ENCODE results near the gene ZMAT2.
A peak's percentile ranks its signal among the peaks of the same experiment; 100 is the strongest.
"Not testable (repeated sequence)": the region's sequence is repeated elsewhere in the genome, so short reads cannot be mapped to it uniquely, and the experiment has no call there.

Gene ZMAT2

DNA sequence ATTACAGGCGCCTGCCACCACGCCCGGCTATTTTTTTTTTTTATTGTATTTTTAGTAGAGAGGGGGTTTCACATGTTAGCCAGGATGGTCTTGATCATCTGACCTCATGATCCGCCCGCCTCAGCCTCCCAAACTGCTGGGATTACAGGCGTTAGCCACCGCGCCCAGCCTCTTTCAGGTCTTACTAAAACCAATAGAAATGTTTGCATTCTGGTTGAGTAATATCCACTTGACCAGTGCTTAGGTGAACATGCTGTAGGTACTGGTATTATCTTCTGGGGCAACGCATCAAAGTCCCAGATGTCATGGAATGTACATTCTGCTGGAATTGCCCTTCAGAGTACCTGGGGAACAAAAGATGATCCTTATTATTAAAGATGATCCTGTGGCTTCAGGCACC, 8.5 kb downstream of the ZMAT2 start:
- not testable (repeated sequence) for DNase-seq (ENCODE audit: low read depth)

DNA sequence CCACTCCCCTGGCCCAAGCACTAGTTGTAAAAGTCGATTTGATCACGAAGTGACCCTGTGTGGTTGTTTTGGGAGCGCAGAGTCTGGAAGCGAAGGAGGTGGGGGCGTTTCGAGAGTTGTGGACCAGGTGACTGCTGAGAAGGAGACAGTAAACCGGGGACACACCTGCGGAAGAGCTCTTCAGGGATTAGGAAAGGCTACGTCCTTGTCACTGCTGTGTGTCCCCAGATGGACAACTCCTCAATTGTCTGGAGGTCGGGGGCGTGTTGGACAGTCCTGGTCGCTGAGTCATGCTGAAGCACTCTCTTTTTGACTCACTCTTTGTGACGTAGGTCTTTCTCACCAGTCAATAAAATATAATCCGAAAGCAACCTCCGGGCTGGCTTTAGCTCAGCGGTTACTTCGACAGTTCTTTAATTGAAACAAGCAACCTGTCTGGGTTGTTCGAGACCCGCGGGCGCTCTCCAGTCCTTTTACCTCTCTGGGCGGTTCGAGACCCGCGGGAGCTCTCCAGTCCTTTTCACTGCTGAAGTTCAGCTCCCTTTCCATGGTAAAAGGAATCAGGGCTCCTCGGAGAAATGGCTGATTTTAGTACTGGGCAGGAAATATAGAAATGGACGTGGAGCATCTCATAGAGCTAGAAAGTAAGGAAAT, 10.8 kb downstream of the ZMAT2 start:
- peak; percentile 74 for DNase-seq (ENCODE audit: low read depth)

DNA sequence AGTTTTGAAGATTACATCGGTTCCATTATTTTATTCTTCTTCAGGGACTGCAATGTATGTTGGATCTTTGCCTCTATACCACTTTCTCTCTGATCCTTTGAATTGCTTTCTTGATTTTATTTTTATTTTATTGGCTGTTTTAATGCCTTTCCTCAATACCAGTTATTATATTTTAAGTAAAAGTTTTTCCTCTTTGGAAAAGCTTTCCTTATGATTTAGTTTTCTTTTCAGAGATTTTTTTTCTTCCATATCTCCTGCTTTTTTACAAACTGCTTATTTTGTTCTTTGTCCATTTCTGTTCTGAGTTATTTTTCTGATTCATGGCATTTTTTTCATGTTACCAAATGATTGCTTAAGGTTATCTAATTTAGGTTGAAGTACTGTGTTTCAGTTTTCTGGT, 11.5 kb downstream of the ZMAT2 start:
- no peak for DNase-seq (ENCODE audit: low read depth)

DNA sequence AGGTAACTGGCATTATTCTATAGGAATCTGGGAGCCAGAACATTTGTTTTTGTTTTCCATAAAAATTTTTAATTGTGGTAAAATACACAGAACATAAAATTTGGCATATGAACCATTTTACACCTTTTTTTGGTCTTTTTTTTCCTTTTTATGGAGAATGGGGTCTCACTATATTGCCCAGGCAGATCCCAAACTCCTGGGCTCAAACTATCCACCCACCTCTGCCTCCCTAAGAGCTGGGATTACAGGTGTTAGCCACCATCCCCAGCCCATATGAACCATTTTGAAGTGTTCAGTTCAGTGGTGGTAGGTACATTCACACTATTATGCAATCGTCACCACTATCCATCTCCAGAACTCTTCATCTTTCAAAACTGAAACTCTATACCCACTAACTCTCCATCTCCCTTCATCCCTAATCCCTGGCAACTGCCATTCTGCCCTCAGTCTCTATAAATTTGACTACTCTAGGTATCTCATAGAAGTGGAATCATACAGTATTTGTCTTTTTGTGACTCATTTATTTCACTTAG, 13.4 kb downstream of the ZMAT2 start:
- no peak for DNase-seq (ENCODE audit: low read depth)

DNA sequence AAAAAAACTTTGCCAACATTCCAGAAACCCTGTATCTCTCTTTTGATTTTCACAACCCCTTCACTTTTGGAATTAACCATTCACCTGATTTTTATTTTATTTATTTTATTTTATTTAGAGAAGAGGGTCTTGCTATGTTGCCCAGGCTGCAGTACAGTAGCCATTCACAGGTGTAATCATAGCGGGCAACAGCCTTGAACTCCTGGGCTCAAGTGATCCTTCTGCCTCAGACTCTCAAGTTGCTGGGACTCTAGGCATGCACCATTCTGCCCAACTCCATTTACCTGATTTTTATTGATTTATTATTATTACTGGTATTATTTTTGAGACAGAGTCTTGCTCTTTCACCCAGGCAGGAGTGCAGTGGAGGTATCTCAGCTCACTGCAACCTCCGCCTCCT, 16.0 kb downstream of the ZMAT2 start:
- DNase-seq (ENCODE audit: low read depth) = not testable (repeated sequence)

DNA sequence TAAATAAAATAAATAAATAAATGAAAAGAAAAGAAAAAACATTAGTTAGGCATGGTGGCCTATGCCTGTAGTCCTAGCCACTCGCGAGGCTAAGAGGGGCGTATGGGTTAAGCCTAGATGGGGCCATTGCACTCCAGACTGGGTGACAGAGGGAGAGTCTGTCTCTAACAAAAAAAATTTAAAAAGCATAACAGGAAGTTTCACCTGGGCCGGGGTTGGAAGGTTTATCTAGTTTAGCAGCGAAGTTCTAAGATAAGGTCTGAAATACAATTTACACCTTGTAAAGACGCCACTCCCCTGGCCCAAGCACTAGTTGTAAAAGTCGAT, 18.0 kb downstream of the ZMAT2 start:
- DNase-seq (ENCODE audit: low read depth) = no peak

DNA sequence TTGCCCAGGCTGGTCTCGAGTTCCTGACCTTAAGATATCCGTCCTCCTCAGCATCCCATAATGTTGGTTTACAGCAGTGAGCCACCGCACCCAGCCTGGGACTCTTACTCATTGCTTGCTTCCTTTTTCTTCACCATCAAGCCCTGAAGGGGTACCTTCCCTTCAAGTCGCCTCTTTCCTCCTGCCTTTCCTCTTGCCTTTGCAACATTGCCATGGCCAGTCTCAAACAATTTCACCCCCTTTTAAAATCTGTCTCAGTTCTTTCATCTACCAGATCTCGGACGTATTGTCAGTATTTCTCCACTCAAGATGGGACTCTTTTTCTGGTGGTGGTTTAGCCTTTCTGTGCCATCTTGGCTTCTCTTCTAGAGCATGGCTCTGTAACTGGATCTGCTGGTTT, 20.5 kb downstream of the ZMAT2 start:
- not testable (repeated sequence) for DNase-seq (ENCODE audit: low read depth)

DNA sequence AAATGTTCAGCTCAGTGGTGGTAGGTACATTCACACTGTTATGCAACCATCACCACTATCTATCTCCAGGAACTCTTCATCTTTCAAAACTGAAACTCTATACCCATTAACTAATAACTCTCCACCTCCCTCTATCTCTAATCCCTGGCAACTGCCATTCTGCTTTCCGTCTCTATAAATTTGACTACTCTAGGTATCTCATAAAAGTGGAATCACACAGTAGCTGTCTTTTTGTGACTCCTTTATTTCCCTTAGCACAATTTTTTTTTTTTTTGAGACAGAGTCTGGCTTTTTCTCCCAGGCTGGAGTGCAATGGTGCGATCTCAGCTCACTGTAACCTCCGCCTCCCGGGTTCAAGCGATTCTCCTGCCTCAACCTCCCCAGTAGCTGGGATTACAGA, 21.1 kb downstream of the ZMAT2 start:
- DNase-seq (ENCODE audit: low read depth) = not testable (repeated sequence)

DNA sequence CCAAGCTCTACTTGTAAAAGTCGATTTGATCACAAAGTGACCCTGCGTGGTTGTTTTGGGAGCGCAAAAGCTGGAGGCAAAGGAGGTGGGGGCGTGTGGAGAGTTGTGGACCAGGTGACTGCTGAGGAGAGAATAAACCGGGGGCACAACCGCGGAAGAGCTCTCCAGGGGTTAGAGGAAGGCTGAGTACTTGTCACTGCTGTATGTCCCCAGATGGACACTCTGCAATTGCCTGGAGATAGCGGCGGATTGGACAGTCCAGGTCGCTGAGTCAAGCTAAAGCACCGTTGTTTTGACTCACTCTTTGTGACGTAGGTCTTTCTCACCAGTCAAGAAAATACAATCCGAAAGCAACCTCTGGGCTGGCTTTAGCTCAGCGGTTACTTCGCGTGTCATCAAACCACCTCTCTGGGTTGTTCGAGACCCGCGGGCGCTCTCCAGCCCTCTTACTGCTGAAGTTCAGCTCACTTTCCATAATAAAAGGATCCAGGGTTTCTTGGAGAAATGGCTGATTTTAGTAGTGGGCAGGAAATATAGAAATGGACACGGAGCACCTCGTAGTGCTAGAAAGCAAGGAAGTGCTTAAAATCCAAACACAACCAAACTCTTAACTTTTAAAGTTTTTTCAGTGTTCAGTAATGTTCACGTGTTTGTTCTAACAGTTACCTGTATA, 25.7 kb downstream of the ZMAT2 start:
- DNase-seq (ENCODE audit: low read depth) = peak; percentile 39

DNA sequence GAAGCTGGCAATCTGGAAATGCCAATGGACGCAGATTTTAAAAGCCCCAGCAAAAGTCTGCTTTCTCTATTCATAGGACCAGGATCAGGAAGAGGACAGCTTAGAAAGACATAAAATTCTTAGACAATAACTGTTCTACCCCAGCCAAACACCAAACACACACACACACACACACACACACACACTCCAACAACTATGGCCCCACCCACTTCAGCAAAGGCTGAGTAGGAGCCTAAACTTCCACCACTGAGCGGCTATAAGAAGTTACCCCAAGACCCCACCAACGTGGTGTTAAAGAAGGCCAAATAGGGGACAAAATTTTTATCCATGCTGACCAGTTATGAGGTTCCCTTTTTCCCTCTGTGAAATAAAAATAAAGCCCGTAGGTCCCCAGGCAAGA, 32.9 kb downstream of the ZMAT2 start:
- DNase-seq (ENCODE audit: low read depth) = no peak

DNA sequence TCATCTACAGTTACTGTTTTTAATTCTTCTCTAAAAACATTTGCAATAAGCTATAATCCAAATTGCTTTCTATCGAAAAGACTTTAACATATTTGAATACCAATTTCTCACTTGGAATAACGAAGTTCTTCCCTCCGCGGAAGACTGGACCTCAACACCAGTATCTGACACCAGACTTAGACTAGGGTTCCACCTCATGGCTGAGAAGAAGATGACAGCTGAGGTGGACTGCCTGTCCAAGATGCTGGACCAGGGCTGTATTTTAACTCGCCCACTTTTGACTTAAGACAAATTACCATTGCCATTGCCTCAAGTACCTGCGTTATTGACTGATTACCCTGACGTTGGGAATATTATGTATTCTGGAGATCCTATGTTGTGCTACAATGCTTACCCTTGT, 34.1 kb downstream of the ZMAT2 start:
- no peak for DNase-seq (ENCODE audit: low read depth)

DNA sequence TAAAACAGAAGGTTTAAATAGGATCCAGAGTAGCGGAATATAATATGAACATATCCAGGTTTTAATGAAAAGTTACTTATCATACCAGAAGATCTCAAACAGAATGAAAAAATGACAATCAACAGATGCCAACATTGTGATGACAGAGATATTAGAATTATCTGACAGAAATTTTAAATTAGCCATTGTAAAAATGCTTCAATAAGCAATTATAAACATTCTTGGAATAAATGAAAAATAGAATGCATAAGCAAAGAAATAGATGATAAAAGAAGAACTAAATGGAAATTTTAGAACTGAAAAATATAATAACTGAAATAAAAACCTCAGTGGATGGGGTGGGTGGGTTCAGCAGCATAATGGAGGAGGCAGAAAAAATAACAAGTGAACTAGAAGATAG, 37.2 kb downstream of the ZMAT2 start:
- DNase-seq (ENCODE audit: low read depth) = no peak

DNA sequence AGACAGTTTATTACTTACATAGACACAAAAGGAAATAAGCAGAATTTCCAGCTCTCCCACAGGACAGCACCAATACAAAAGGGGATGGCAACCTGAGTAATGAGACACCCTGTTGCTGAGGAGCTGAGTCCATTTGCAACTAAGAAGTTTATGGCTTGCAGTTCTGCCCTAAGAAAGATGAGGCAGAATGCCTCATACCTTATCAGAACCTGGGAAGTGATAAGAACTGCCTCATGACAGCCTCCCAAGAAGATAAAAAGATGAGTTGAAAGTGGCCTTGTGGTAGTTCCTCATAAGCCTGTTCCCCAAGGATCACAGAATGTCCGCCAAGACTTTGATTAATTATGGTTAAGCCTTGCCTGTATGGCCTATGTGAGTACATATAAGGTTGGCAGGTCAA, 41.7 kb downstream of the ZMAT2 start:
- no peak for DNase-seq (ENCODE audit: low read depth)

DNA sequence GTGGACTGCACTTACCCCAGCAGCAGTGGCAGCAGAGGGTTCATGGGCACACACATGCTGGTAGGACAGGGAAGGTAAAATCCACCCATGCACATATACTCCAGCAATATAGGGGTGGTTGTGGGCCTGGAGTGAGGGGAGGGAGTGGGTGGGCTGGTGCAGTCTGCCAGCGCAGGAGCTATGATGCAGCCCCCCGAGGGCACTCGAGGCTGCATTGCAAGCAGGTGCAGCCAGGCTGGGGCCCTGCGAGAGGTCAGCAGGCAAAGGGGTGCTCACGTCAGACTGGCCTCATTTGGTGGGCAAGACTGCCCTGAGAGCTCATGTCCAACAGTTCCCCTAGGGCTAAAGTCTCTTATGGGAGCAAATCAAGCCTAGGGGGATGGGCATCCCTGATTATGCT, 53.3 kb downstream of the ZMAT2 start:
- DNase-seq (ENCODE audit: low read depth) = no peak

All from stimulated activated CD8-positive, alpha-beta memory T cell treated with anti-CD3 and anti-CD28 coated beads, Interleukin-12 subunit alpha, Interleukin-12 subunit beta, amount 100 ng/mL, for 4 hours (primary cell).